ENCODE measurements around the gene HDAC4.

HDAC4 gene

GRCh38 chr2:239160226-239161143 lies 240.3 kb downstream of the HDAC4 start:
- H3K36me3 Mint-ChIP-seq (ENCODE audit: low read depth) = peaks cover 17% of the 10 kb centered on the region
- H3K4me3 Mint-ChIP-seq = no peak overlapping the region
- H3K4me1 Mint-ChIP-seq (ENCODE audit: low read depth) = peaks cover 20% of the 10 kb centered on the region
- H3K27me3 Mint-ChIP-seq = no peaks in the 10 kb centered on the region
- H3K27ac Mint-ChIP-seq = no peak overlapping the region
- H3K9me3 Mint-ChIP-seq = no peaks in the 10 kb centered on the region

GRCh38 chr2:239159476-239159911 lies 241.3 kb downstream of the HDAC4 start:
- H3K27ac Mint-ChIP-seq = no peak overlapping the region
- no peaks in the 10 kb centered on the region for H3K9me3 Mint-ChIP-seq
- no peak overlapping the region for H3K4me3 Mint-ChIP-seq
- peaks cover 11% of the 10 kb centered on the region for H3K4me1 Mint-ChIP-seq (ENCODE audit: low read depth)
- no peaks in the 10 kb centered on the region for H3K27me3 Mint-ChIP-seq
- peaks cover 19% of the 10 kb centered on the region for H3K36me3 Mint-ChIP-seq (ENCODE audit: low read depth)

- H3K27ac Mint-ChIP-seq = no peak overlapping the region
- peaks cover 25% of the 10 kb centered on the region for H3K36me3 Mint-ChIP-seq (ENCODE audit: low read depth)
- no peak overlapping the region for H3K4me3 Mint-ChIP-seq
- H3K27me3 Mint-ChIP-seq = no peaks in the 10 kb centered on the region
- no peaks in the 10 kb centered on the region for H3K9me3 Mint-ChIP-seq
- H3K4me1 Mint-ChIP-seq (ENCODE audit: low read depth) = peaks cover 4% of the 10 kb centered on the region
These were observed 242.0 kb downstream of the HDAC4 start for GRCh38 chr2:239158641-239159475.

GRCh38 chr2:239157771-239158170 lies 243.0 kb downstream of the HDAC4 start:
- H3K36me3 Mint-ChIP-seq (ENCODE audit: low read depth) = peaks cover 35% of the 10 kb centered on the region
- no peaks in the 10 kb centered on the region for H3K9me3 Mint-ChIP-seq
- H3K27ac Mint-ChIP-seq = no peak overlapping the region
- H3K4me1 Mint-ChIP-seq (ENCODE audit: low read depth) = no peaks in the 10 kb centered on the region
- no peaks in the 10 kb centered on the region for H3K27me3 Mint-ChIP-seq
- H3K4me3 Mint-ChIP-seq = no peak overlapping the region

- Mint-ChIP-seq H3K4me3 (no peak overlapping the region), H3K9me3 (no peaks in the 10 kb centered on the region), H3K27me3 (no peaks in the 10 kb centered on the region), H3K36me3 (ENCODE audit: low read depth) (peaks cover 39% of the 10 kb centered on the region), H3K4me1 (ENCODE audit: low read depth) (no peaks in the 10 kb centered on the region), H3K27ac (no peak overlapping the region)
These were observed 243.6 kb downstream of the HDAC4 start for GRCh38 chr2:239157269-239157668.

- Mint-ChIP-seq H3K4me1 (ENCODE audit: low read depth) (no peaks in the 10 kb centered on the region), H3K27ac (no peak overlapping the region), H3K4me3 (no peak overlapping the region), H3K36me3 (ENCODE audit: low read depth) (peaks cover 39% of the 10 kb centered on the region), H3K27me3 (no peaks in the 10 kb centered on the region), H3K9me3 (no peaks in the 10 kb centered on the region)
These were observed 244.1 kb downstream of the HDAC4 start for GRCh38 chr2:239156516-239157265.

DNA sequence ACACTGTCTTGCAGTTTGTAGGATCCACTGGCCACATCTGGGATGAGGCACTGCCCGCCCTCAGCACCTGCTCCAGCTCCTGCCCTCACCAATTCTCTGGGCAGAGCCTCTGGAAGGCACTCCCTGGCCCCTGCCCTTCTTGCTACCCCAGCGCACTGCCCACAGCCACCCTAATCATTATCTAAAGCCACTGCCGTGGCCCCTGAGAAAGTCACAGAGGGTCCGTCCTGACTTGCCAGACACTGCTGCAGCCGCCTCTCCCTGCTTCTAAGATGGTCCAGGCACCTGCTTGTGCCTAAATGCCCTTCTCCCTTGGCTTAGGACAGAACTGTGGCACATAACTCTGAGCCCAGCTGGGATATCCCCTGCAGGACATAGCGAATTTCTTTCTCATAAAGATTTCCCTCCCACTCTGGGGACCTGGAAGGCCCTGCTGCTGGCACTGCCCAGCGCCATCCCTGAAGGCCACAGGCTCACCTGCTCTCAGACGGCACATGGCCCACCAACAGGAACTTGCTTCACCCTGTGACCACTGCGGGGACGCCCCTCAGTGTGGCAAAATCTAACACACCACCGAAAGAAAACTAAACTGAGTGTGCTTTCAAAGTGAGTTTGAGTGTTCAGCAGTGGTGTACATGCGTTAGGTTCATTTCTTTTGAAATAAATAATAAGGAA lies 244.9 kb downstream of the HDAC4 start:
- H3K27me3 Mint-ChIP-seq = no peaks in the 10 kb centered on the region
- H3K4me1 Mint-ChIP-seq (ENCODE audit: low read depth) = peaks cover 2% of the 10 kb centered on the region
- no peak overlapping the region for H3K27ac Mint-ChIP-seq
- no peak overlapping the region for H3K4me3 Mint-ChIP-seq
- H3K9me3 Mint-ChIP-seq = no peaks in the 10 kb centered on the region
- peaks cover 34% of the 10 kb centered on the region for H3K36me3 Mint-ChIP-seq (ENCODE audit: low read depth)

- H3K27ac Mint-ChIP-seq = no peak overlapping the region
- H3K4me3 Mint-ChIP-seq = no peak overlapping the region
- H3K27me3 Mint-ChIP-seq = no peaks in the 10 kb centered on the region
- peaks cover 2% of the 10 kb centered on the region for H3K9me3 Mint-ChIP-seq
- peaks cover 33% of the 10 kb centered on the region for H3K36me3 Mint-ChIP-seq (ENCODE audit: low read depth)
- H3K4me1 Mint-ChIP-seq (ENCODE audit: low read depth) = peaks cover 6% of the 10 kb centered on the region
These were observed 245.6 kb downstream of the HDAC4 start for GRCh38 chr2:239154971-239155805.

- Mint-ChIP-seq H3K4me3 (no peak overlapping the region), H3K4me1 (ENCODE audit: low read depth) (peaks cover 6% of the 10 kb centered on the region), H3K27me3 (no peaks in the 10 kb centered on the region), H3K27ac (no peak overlapping the region), H3K36me3 (ENCODE audit: low read depth) (peaks cover 35% of the 10 kb centered on the region), H3K9me3 (peaks cover 4% of the 10 kb centered on the region)
These were observed 246.8 kb downstream of the HDAC4 start for GRCh38 chr2:239153806-239154591.

DNA sequence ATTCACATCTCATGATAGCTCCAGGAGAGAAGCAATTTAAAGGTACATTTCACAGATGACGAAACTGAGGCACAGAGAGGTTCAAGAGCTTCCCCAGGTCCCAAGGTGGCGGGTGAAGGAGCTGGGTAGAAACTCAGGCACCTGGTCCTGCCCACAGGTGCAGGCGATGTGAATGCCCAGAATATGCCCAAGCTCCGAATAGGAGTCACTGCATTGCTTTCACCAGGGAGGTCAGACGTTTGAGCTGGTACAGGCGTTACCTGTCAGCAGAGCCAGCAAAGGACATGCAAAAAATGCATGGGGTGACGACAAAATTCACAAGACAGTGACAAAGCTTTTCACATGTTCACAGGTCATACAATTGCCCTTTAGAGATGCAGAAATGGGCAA lies 247.9 kb downstream of the HDAC4 start:
- no peak overlapping the region for H3K4me3 Mint-ChIP-seq
- no peaks in the 10 kb centered on the region for H3K27me3 Mint-ChIP-seq
- H3K36me3 Mint-ChIP-seq (ENCODE audit: low read depth) = peaks cover 41% of the 10 kb centered on the region
- peaks cover 6% of the 10 kb centered on the region for H3K4me1 Mint-ChIP-seq (ENCODE audit: low read depth)
- H3K27ac Mint-ChIP-seq = no peak overlapping the region
- H3K9me3 Mint-ChIP-seq = peaks cover 4% of the 10 kb centered on the region

DNA sequence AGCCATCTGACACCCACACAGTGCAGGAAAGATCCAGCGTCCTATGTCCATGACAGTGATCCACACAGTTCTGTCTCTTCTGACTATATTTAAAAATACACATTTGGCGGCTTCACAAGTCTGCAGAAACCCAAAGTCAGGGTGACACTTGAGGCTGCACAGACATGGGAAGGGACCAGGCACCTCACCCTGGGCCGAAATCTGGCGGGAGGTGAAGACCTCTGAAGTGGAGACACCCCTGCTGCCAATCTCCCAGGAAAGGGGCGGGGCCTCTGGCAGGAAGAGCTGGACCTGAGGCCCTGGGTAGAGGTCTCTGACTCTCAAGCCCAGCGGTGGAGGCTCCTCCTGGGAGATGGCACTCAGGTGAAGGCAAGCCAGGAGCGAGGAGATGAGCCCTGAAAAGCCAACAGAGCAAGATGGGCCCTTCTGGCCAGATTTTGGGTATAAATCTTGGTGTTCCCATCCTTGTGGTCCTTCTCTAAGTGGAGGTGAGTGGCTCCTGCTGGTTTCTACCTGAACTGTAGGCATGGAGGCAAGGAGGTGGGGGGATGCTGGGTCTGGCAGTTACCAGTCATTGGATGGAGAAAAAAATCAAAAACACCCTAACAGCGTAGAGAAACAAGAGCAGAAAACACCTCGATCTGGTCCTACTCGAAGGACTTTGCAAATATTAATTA lies 248.4 kb downstream of the HDAC4 start:
- H3K4me3 Mint-ChIP-seq = no peak overlapping the region
- H3K36me3 Mint-ChIP-seq (ENCODE audit: low read depth) = peaks cover 45% of the 10 kb centered on the region
- H3K27ac Mint-ChIP-seq = no peak overlapping the region
- H3K27me3 Mint-ChIP-seq = no peaks in the 10 kb centered on the region
- peaks cover 6% of the 10 kb centered on the region for H3K4me1 Mint-ChIP-seq (ENCODE audit: low read depth)
- H3K9me3 Mint-ChIP-seq = peaks cover 4% of the 10 kb centered on the region

- no peaks in the 10 kb centered on the region for H3K27me3 Mint-ChIP-seq
- H3K4me3 Mint-ChIP-seq = no peak overlapping the region
- peaks cover 4% of the 10 kb centered on the region for H3K9me3 Mint-ChIP-seq
- peaks cover 6% of the 10 kb centered on the region for H3K4me1 Mint-ChIP-seq (ENCODE audit: low read depth)
- H3K36me3 Mint-ChIP-seq (ENCODE audit: low read depth) = peaks cover 45% of the 10 kb centered on the region
- no peak overlapping the region for H3K27ac Mint-ChIP-seq
These were observed 249.4 kb downstream of the HDAC4 start for GRCh38 chr2:239151201-239152131.

Data from stimulated activated naive CD8-positive, alpha-beta T cell treated with anti-CD3 and anti-CD28 coated beads, Interleukin-15, Interleukin-2, amounts not matched to agents 100 ng/mL and 50 ng/mL, for 24 hours (primary cell).